ENCODE measurements around the gene GPR180. TPM values are rescaled to one million over a fixed set of nuclear protein-coding genes. Genes with fewer than 3 reads are reported as not detected.

GPR180 gene
- total and polyA plus RNA-seq, 5 donors from 2014 or later: 1.5 to 2.6 (median 2.0) TPM

- Mint-ChIP-seq H3K27ac (no peak overlapping the region), H3K4me1 (peaks cover 9 to 32% (median 23%) of the 10 kb centered on the region in 4 donors), H3K9me3 (no peaks in the 10 kb centered on the region), H3K36me3 (peaks cover 18% of the 10 kb centered on the region), H3K4me3 (no peak overlapping the region), H3K27me3 (no peaks in the 10 kb centered on the region)
- DNase-seq (no peak), ATAC-seq (ENCODE audit: low read depth in 2 of 2) (no peak)
- Histone ChIP-seq H3K4me3 (ENCODE audit: low read depth, low read length) (no peak overlapping the region), H3K27me3 (ENCODE audit: control insufficient read depth, insufficient read depth, low read length) (no peaks in the 10 kb centered on the region), H3K36me3 (ENCODE audit: control insufficient read depth, insufficient read depth, low read length) (peaks cover 17% of the 10 kb centered on the region), H3K27ac (ENCODE audit: insufficient read depth, low read length, poor library complexity, severe bottlenecking) (no peak overlapping the region), H3K4me1 (ENCODE audit: control insufficient read depth, insufficient read depth, low read length, poor library complexity, severe bottlenecking) (no peaks in the 10 kb centered on the region), H3K9me3 (ENCODE audit: control insufficient read depth in 2 of 2, low read length in 2 of 2) (no peaks in the 10 kb centered on the region)
Measured at GRCh38 chr13:94612050-94612449, 10.4 kb downstream of the GPR180 start.

GRCh38 chr13:94613051-94613450 lies 11.4 kb downstream of the GPR180 start:
- Histone ChIP-seq H3K9me3 (ENCODE audit: control insufficient read depth in 2 of 2, low read length in 2 of 2) (no peaks in the 10 kb centered on the region), H3K4me3 (ENCODE audit: low read depth, low read length) (no peak overlapping the region), H3K4me1 (ENCODE audit: control insufficient read depth, insufficient read depth, low read length, poor library complexity, severe bottlenecking) (no peaks in the 10 kb centered on the region), H3K27me3 (ENCODE audit: control insufficient read depth, insufficient read depth, low read length) (no peaks in the 10 kb centered on the region), H3K36me3 (ENCODE audit: control insufficient read depth, insufficient read depth, low read length) (peaks cover 14% of the 10 kb centered on the region), H3K27ac (ENCODE audit: insufficient read depth, low read length, poor library complexity, severe bottlenecking) (no peak overlapping the region)
- no peak for DNase-seq
- Mint-ChIP-seq H3K27me3 (no peaks in the 10 kb centered on the region), H3K36me3 (peaks cover 14% of the 10 kb centered on the region), H3K4me3 (no peak overlapping the region), H3K4me1 (peaks cover 11 to 24% (median 17%) of the 10 kb centered on the region in 4 donors), H3K27ac (peak overlapping the region in 1 of 3 donors; percentile 20), H3K9me3 (no peaks in the 10 kb centered on the region)
- no peak for ATAC-seq (ENCODE audit: low read depth in 2 of 2)

GRCh38 chr13:94617389-94618000 lies 15.8 kb downstream of the GPR180 start:
- H3K36me3 ChIP-seq (ENCODE audit: control insufficient read depth, insufficient read depth, low read length): peaks cover 12% of the 10 kb centered on the region
- peak; percentile 53 to 58 for ATAC-seq (ENCODE audit: low read depth in 2 of 2)
- Mint-ChIP-seq H3K27me3 (no peaks in the 10 kb centered on the region), H3K9me3 (no peaks in the 10 kb centered on the region), H3K4me3 (no peak overlapping the region), H3K4me1 (peaks cover 5 to 19% (median 11%) of the 10 kb centered on the region in 4 donors), H3K27ac (no peak overlapping the region), H3K36me3 (peaks cover 15% of the 10 kb centered on the region)
- no peaks in the 10 kb centered on the region for H3K4me1 ChIP-seq (ENCODE audit: control insufficient read depth, insufficient read depth, low read length, poor library complexity, severe bottlenecking)
- no peak overlapping the region for H3K27ac ChIP-seq (ENCODE audit: insufficient read depth, low read length, poor library complexity, severe bottlenecking)
- no peaks in the 10 kb centered on the region for H3K27me3 ChIP-seq (ENCODE audit: control insufficient read depth, insufficient read depth, low read length)
- peak; percentile 7 to 64 (median 63) for DNase-seq
- no peaks in the 10 kb centered on the region for H3K9me3 ChIP-seq (ENCODE audit: control insufficient read depth in 2 of 2, low read length in 2 of 2)
- no peak overlapping the region for H3K4me3 ChIP-seq (ENCODE audit: low read depth, low read length)

GRCh38 chr13:94620286-94620896 lies 18.7 kb downstream of the GPR180 start:
- Histone ChIP-seq H3K36me3 (ENCODE audit: control insufficient read depth, insufficient read depth, low read length) (peaks cover 21% of the 10 kb centered on the region), H3K27me3 (ENCODE audit: control insufficient read depth, insufficient read depth, low read length) (no peaks in the 10 kb centered on the region), H3K4me1 (ENCODE audit: control insufficient read depth, insufficient read depth, low read length, poor library complexity, severe bottlenecking) (no peaks in the 10 kb centered on the region), H3K9me3 (ENCODE audit: control insufficient read depth in 2 of 2, low read length in 2 of 2) (no peaks in the 10 kb centered on the region), H3K4me3 (ENCODE audit: low read depth, low read length) (no peak overlapping the region), H3K27ac (ENCODE audit: insufficient read depth, low read length, poor library complexity, severe bottlenecking) (no peak overlapping the region)
- DNase-seq: peak in 2 of 3 donors; percentile 30 to 61
- Mint-ChIP-seq H3K9me3 (no peaks in the 10 kb centered on the region), H3K4me1 (peaks cover 5 to 14% (median 10%) of the 10 kb centered on the region in 4 donors), H3K27me3 (no peaks in the 10 kb centered on the region), H3K27ac (peak overlapping the region in 1 of 3 donors; percentile 20), H3K36me3 (peaks cover 25% of the 10 kb centered on the region), H3K4me3 (no peak overlapping the region)
- peak; percentile 37 to 66 for ATAC-seq (ENCODE audit: low read depth in 2 of 2)

- Histone ChIP-seq H3K4me1 (ENCODE audit: control insufficient read depth, insufficient read depth, low read length, poor library complexity, severe bottlenecking) (no peaks in the 10 kb centered on the region), H3K27ac (ENCODE audit: insufficient read depth, low read length, poor library complexity, severe bottlenecking) (no peak overlapping the region), H3K9me3 (ENCODE audit: control insufficient read depth in 2 of 2, low read length in 2 of 2) (no peaks in the 10 kb centered on the region), H3K27me3 (ENCODE audit: control insufficient read depth, insufficient read depth, low read length) (no peaks in the 10 kb centered on the region), H3K4me3 (ENCODE audit: low read depth, low read length) (no peak overlapping the region), H3K36me3 (ENCODE audit: control insufficient read depth, insufficient read depth, low read length) (peaks cover 27% of the 10 kb centered on the region)
- DNase-seq (no peak), ATAC-seq (ENCODE audit: low read depth in 2 of 2) (no peak)
- H3K27me3 Mint-ChIP-seq: no peaks in the 10 kb centered on the region
- peaks cover 30% of the 10 kb centered on the region for H3K36me3 Mint-ChIP-seq
- no peak overlapping the region for H3K27ac Mint-ChIP-seq
- no peak overlapping the region for H3K4me3 Mint-ChIP-seq
- peaks cover 0 to 4% (median under 1%) of the 10 kb centered on the region in 4 donors for H3K4me1 Mint-ChIP-seq
- no peaks in the 10 kb centered on the region for H3K9me3 Mint-ChIP-seq
Measured at GRCh38 chr13:94622344-94622743, 20.7 kb downstream of the GPR180 start.

GRCh38 chr13:94623316-94623715 lies 21.7 kb downstream of the GPR180 start:
- ATAC-seq (ENCODE audit: low read depth in 2 of 2): no peak
- H3K27ac ChIP-seq (ENCODE audit: insufficient read depth, low read length, poor library complexity, severe bottlenecking): no peak overlapping the region
- H3K36me3 ChIP-seq (ENCODE audit: control insufficient read depth, insufficient read depth, low read length): peaks cover 29% of the 10 kb centered on the region
- H3K27me3 ChIP-seq (ENCODE audit: control insufficient read depth, insufficient read depth, low read length): no peaks in the 10 kb centered on the region
- no peaks in the 10 kb centered on the region for H3K9me3 Mint-ChIP-seq
- H3K9me3 ChIP-seq (ENCODE audit: control insufficient read depth in 2 of 2, low read length in 2 of 2): no peaks in the 10 kb centered on the region
- H3K4me1 ChIP-seq (ENCODE audit: control insufficient read depth, insufficient read depth, low read length, poor library complexity, severe bottlenecking): no peaks in the 10 kb centered on the region
- DNase-seq: no peak
- H3K36me3 Mint-ChIP-seq: peaks cover 30% of the 10 kb centered on the region
- no peaks in the 10 kb centered on the region for H3K4me1 Mint-ChIP-seq
- H3K4me3 Mint-ChIP-seq: no peak overlapping the region
- H3K27ac Mint-ChIP-seq: no peak overlapping the region
- H3K4me3 ChIP-seq (ENCODE audit: low read depth, low read length): no peak overlapping the region
- H3K27me3 Mint-ChIP-seq: no peaks in the 10 kb centered on the region

- ATAC-seq (ENCODE audit: low read depth in 2 of 2): no peak
- peaks cover 0 to 6% (median 3%) of the 10 kb centered on the region in 4 donors for H3K4me1 Mint-ChIP-seq
- peaks cover 0 to 2% (median 0%) of the 10 kb centered on the region in 7 donors for H3K9me3 Mint-ChIP-seq
- peaks cover 8% of the 10 kb centered on the region for H3K36me3 ChIP-seq (ENCODE audit: control insufficient read depth, insufficient read depth, low read length)
- H3K4me1 ChIP-seq (ENCODE audit: control insufficient read depth, insufficient read depth, low read length, poor library complexity, severe bottlenecking): no peaks in the 10 kb centered on the region
- no peak for DNase-seq
- H3K4me3 Mint-ChIP-seq: no peak overlapping the region
- H3K27me3 ChIP-seq (ENCODE audit: control insufficient read depth, insufficient read depth, low read length): no peaks in the 10 kb centered on the region
- peaks cover 37% of the 10 kb centered on the region for H3K36me3 Mint-ChIP-seq
- H3K4me3 ChIP-seq (ENCODE audit: low read depth, low read length): no peak overlapping the region
- H3K27ac Mint-ChIP-seq: peak overlapping the region in 1 of 3 donors; percentile 13
- H3K27ac ChIP-seq (ENCODE audit: insufficient read depth, low read length, poor library complexity, severe bottlenecking): no peak overlapping the region
- H3K9me3 ChIP-seq (ENCODE audit: control insufficient read depth in 2 of 2, low read length in 2 of 2): no peaks in the 10 kb centered on the region
- no peaks in the 10 kb centered on the region for H3K27me3 Mint-ChIP-seq
Measured at GRCh38 chr13:94630858-94631257, 29.2 kb downstream of the GPR180 start.

All from CD4-positive, CD25-positive, alpha-beta regulatory T cell (primary cell).